Activated T-cell treated with anti-CD3 and anti-CD28 coated beads, Interleukin-2, amount 50 U/mL, for 72 hours (primary cell): ENCODE data around the gene REV1. TPM values are rescaled to one million over a fixed set of nuclear protein-coding genes. Genes with fewer than 3 reads are reported as not detected.
A peak's percentile ranks its signal among the peaks of the same experiment; 100 is the strongest.
"Not testable (repeated sequence)": the region's sequence is repeated elsewhere in the genome, so short reads cannot be mapped to it uniquely, and the experiment has no call there.

Experiments
- ATAC-seq, 2 donors: fragments of 150-1000 bp; cut with Tn5 transposase; replicated peaks in 1 of 2; 2 replicates each; pipeline ENCODE4 v1.10.0; 2021; ENCODE audit warnings: moderate library complexity in 2 of 2, mild to moderate bottlenecking in 1 of 2
- DNase-seq, 2 donors: peaks; one replicate each; pipeline ENCODE4 v3.0.0; 2021 to 2022; ENCODE audit warnings: mixed read lengths in 1 of 2
- H3K27ac Mint-ChIP-seq: one replicate; pipeline ENCODE4 v1.8.0; 2022; ENCODE audit warnings: mild to moderate bottlenecking, moderate library complexity, mixed read lengths
- H3K27me3 Mint-ChIP-seq: one replicate; pipeline ENCODE4 v1.8.0; 2022; ENCODE audit warnings: low read depth, mixed read lengths
- H3K36me3 Mint-ChIP-seq, 2 donors: one replicate each; pipeline ENCODE4 v1.8.0; 2022; ENCODE audit warnings: mixed read lengths in 2 of 2, mild to moderate bottlenecking in 1 of 2; ENCODE audit not compliant: insufficient read depth in 2 of 2
- H3K4me1 Mint-ChIP-seq: one replicate; pipeline ENCODE4 v1.8.0; 2022; ENCODE audit warnings: low read depth, mixed read lengths
- H3K4me3 Mint-ChIP-seq, 2 donors: one replicate each; pipeline ENCODE4 v1.8.0; 2022; ENCODE audit warnings: mild to moderate bottlenecking in 2 of 2, mixed read lengths in 2 of 2, moderate library complexity in 2 of 2
- H3K9me3 Mint-ChIP-seq, 2 donors: one replicate each; pipeline ENCODE4 v1.8.0; 2022; ENCODE audit warnings: mixed read lengths in 2 of 2
- total RNA-seq, 2 donors: library from RNA; stranded (reverse); gene quantifications; one replicate each; pipeline ENCODE4 v1.2.3, GENCODE V29; 2022

The REV1 gene
- total RNA-seq, 2 donors from 2014 or later = 39.8 to 51.4 TPM

DNA sequence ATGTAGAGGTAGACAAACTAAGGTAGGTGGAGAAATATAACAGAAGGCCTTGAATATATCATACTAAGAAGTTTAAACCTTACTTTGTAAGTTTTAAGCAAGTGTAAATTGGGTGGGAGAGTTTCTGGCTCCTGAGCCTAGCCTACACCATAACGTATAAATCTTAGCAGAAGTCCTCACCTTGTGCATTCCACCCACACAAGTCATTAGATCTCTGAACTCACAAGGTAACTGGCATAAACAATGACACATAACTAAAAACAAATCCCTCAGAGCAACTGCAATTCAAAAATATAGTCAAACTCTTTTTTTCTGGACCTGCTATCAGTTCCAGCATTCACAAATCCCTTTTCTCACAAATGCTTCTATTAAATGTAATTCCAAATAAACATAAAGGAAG is 9.4 kb downstream of the REV1 start:
- Mint-ChIP-seq H3K27ac (no peak overlapping the region), H3K9me3 (no peaks in the 10 kb centered on the region), H3K4me3 (no peak overlapping the region), H3K4me1 (peaks cover 79% of the 10 kb centered on the region), H3K36me3 (peaks cover 0 to 2% of the 10 kb centered on the region in 2 donors), H3K27me3 (no peaks in the 10 kb centered on the region)
- ATAC-seq (peak in 1 of 2 donors; percentile 28), DNase-seq (no peak)

DNA sequence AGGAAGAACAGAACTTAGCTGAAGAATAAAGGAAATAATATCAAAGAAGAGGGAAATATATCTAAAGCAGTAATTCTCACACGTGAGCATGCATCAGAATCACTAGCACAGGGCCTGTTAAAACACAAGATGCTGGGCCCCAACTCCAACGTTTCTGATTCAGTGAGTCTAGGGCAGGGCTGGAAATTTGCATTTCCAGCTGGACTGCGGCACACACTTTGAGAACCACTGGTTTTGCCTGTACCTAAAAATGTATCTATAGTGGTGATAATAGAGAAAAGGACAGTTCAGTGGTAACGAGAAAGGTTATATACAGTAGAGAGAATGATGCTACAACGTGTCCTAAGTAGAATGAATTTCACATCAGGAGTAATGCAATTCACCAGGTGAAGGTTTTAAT is 11.2 kb downstream of the REV1 start:
- ATAC-seq (no peak), DNase-seq (no peak)
- Mint-ChIP-seq H3K36me3 (peaks cover 0 to 4% of the 10 kb centered on the region in 2 donors), H3K4me3 (no peak overlapping the region), H3K27ac (peak overlapping the region; percentile 82), H3K9me3 (no peaks in the 10 kb centered on the region), H3K27me3 (no peaks in the 10 kb centered on the region), H3K4me1 (peaks cover 79% of the 10 kb centered on the region)

DNA sequence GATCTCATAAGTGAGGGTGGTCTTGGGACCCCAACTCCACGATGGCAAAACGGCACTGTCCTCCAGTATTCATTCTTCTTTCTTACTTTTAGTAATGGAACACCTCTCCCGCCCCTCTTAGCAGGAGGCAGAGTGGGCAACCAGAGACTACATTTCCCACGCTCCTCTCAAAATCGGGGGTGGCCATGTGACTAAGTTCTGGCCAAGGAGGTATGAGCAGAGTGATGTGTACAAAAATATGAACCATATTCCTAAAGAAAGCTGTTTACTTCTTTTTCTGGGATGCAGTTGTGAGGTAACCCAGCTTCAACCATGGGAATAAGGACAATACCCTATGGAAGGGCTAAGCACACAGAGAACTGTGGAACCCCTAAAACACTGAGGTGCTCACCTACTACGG is 12.8 kb downstream of the REV1 start:
- Mint-ChIP-seq H3K4me1 (peaks cover 65% of the 10 kb centered on the region), H3K27ac (no peak overlapping the region), H3K27me3 (no peaks in the 10 kb centered on the region), H3K4me3 (no peak overlapping the region), H3K9me3 (no peaks in the 10 kb centered on the region), H3K36me3 (peaks cover 0 to 4% of the 10 kb centered on the region in 2 donors)
- ATAC-seq (no peak), DNase-seq (no peak)

DNA sequence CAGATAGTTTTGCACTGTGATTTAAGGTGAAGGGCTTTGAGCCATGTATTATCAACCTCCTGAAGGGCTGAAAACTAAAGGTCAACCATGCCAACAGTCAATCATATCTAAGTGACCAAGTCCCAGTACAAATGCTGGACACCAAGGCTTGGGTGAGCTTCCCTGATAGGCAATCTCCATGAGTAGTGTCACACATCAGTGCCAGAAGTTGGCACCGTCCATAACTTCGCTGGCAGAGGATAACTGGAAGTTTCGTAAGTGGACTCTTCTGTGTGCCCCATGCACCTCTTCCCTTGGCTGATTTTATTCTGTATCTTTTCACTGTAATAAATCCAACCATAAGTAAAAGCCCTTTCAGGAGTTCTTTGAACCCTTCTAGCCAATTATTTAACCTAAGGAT is 13.2 kb downstream of the REV1 start:
- H3K9me3 Mint-ChIP-seq = no peaks in the 10 kb centered on the region
- ATAC-seq (no peak), DNase-seq (no peak)
- no peak overlapping the region for H3K27ac Mint-ChIP-seq
- H3K4me1 Mint-ChIP-seq = peaks cover 61% of the 10 kb centered on the region
- H3K4me3 Mint-ChIP-seq = no peak overlapping the region
- no peaks in the 10 kb centered on the region for H3K27me3 Mint-ChIP-seq
- peaks cover 0 to 4% of the 10 kb centered on the region in 2 donors for H3K36me3 Mint-ChIP-seq

DNA sequence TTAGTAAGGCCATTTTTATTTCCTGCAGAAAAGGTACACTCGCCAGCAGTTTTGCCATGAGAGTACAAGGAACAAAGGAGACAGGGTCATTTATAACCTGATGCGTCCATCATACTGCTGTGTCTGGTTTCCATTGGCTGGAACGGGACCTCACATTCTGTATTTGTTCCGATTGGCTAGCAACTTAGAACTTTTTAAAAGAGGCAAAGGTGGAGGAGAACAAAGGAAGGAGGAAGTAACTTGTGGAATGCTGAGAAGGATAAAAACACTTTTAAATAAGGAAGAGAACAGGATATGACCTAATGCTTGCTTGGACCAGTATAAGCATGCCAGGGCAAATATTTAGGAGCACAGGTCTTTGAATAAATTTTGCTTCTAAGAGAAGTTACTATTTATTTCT is 14.7 kb downstream of the REV1 start:
- not testable (repeated sequence) for H3K27me3 Mint-ChIP-seq, ATAC-seq, H3K9me3 Mint-ChIP-seq, H3K27ac Mint-ChIP-seq, DNase-seq, H3K4me3 Mint-ChIP-seq, H3K36me3 Mint-ChIP-seq
- H3K4me1 Mint-ChIP-seq = peaks cover 53% of the 10 kb centered on the region

DNA sequence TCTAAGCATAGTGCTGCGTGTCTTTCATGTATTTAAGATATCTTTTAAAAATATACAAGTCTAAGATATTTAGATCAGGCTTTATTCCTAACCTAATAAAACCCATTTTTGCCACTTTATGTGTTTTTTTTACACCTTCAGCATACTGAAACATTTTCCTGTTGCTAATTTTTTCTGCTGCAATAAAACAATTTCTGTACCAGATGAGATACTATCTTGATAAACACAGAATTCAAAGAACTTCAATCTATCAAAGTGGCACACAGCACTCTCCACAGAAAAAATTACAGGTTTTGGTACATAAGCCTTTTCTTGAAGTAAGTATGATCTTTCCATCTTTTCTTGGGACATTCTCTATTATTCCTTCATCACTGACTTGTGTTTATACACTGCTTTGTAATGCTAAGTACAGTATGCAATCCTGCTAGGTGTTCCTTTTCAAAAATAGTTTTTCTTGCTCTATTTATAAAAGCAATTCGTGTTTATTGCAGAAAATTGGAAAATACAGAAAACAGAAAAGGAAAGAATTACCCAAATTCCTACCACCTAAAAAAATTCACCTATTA is 16.2 kb downstream of the REV1 start:
- ATAC-seq (no peak), DNase-seq (no peak)
- H3K27ac Mint-ChIP-seq = no peak overlapping the region
- peaks cover 5 to 8% of the 10 kb centered on the region in 2 donors for H3K36me3 Mint-ChIP-seq
- H3K27me3 Mint-ChIP-seq = no peaks in the 10 kb centered on the region
- H3K4me1 Mint-ChIP-seq = peaks cover 50% of the 10 kb centered on the region
- no peak overlapping the region for H3K4me3 Mint-ChIP-seq
- no peaks in the 10 kb centered on the region for H3K9me3 Mint-ChIP-seq

DNA sequence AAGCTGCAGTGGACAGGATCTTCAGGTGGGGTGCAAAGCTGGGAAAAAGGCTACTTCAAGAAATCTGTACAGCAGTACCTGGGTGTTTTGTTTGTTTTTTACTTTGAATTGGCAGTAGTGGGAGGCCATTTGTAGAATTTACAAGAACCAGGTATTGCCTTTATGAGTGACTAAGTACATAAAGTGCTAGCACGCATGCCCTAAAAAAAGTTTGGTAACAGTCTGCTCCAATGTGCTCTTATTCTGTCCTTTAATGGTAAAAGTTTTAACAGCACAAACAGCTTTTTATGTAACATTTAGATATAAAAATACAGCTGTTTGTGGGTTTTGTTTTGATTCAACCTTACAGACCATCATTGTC is 17.2 kb downstream of the REV1 start:
- H3K4me3 Mint-ChIP-seq = no peak overlapping the region
- no peaks in the 10 kb centered on the region for H3K27me3 Mint-ChIP-seq
- ATAC-seq (no peak), DNase-seq (no peak)
- H3K27ac Mint-ChIP-seq = no peak overlapping the region
- H3K36me3 Mint-ChIP-seq = peaks cover 5 to 8% of the 10 kb centered on the region in 2 donors
- no peaks in the 10 kb centered on the region for H3K9me3 Mint-ChIP-seq
- H3K4me1 Mint-ChIP-seq = peaks cover 49% of the 10 kb centered on the region

DNA sequence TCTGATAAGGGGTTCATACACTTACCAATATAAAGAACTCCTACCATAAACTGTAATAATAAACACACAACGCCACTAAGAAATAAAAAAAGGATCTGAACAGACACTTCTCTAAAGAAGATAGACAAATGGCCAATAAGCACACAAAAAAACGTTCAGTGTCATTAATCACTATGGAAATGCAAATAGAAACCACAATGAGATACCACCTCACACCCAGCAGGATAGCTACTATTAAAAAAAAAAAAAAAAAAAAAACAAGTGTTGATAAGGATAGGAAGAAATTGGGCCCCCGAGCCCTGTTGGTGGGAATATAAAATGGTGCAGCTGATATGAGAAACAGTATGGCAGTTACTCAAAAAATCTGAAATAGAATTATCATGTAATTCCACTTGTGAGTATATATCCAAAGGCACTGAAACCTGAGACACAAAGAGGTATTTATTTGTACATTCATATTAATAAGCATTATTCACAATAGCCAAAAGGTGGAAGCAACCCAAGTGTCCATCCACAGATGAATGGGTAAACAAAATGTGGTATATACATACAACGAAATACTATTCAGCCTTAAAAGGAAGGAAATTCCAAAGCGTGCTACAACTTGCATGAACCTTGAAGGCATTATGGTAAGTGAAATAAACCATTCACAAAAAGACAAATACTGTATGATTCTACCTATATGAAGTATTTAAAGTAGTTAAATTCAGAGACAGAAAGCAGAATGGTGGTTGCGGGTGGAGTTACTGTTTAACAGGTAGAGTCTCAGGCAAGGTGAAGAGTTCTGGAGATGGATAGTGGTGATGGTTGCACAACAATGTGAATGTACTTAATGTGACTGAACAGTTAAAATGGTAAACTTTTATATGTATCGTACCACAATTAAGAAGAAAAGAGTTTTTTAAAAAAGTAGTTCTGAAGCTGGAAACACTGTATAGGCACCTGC is 17.9 kb downstream of the REV1 start:
- Mint-ChIP-seq H3K4me1 (peaks cover 52% of the 10 kb centered on the region), H3K27ac (no peak overlapping the region), H3K9me3 (no peaks in the 10 kb centered on the region), H3K4me3 (no peak overlapping the region), H3K36me3 (peaks cover 5 to 8% of the 10 kb centered on the region in 2 donors), H3K27me3 (no peaks in the 10 kb centered on the region)
- no peak for DNase-seq
- ATAC-seq = no peak

DNA sequence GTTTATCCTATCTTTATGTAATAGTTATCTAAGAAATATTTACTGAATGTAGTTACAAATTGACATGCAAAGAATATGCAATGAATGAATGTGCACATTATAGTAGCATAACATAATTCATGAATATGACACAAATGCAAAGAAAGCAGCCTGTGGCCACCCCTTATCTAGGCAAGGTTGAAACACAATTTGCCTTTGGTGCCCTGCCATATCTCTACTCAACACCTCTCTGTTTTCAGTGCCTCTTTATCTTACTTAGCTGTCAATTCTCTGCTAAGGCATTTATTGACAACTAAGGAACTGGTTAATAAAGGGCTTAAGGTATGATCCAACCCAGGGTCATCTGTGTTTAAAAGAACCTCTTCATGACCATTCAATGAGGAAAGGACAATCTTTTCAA is 18.9 kb downstream of the REV1 start:
- ATAC-seq = no peak
- H3K27me3 Mint-ChIP-seq = no peaks in the 10 kb centered on the region
- H3K36me3 Mint-ChIP-seq = peaks cover 5 to 8% of the 10 kb centered on the region in 2 donors
- H3K27ac Mint-ChIP-seq = peak overlapping the region; percentile 22
- DNase-seq = no peak
- H3K9me3 Mint-ChIP-seq = no peaks in the 10 kb centered on the region
- H3K4me1 Mint-ChIP-seq = peaks cover 50% of the 10 kb centered on the region
- no peak overlapping the region for H3K4me3 Mint-ChIP-seq

DNA sequence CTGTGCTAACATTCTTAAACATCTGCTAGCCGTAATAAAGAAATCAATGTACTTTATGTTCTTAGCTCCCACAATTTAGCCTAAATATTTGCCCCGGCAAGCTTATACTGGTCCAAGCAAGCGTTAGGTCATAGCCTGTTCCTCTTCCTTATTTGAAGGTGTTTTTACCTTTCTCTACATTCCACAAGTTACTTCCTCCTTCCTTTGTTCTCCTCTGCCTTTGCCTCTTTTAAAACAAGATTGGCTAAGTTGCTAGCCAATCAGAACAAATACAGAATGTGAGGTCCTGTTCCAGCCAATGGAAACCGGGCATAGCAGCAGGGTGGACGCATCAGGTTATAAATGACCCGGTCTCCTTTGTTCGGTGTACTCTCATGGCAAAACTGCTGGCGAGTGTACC is 19.4 kb downstream of the REV1 start:
- H3K27ac Mint-ChIP-seq, DNase-seq, ATAC-seq, H3K9me3 Mint-ChIP-seq, H3K4me3 Mint-ChIP-seq, H3K27me3 Mint-ChIP-seq, H3K36me3 Mint-ChIP-seq: not testable (repeated sequence)
- peaks cover 53% of the 10 kb centered on the region for H3K4me1 Mint-ChIP-seq

DNA sequence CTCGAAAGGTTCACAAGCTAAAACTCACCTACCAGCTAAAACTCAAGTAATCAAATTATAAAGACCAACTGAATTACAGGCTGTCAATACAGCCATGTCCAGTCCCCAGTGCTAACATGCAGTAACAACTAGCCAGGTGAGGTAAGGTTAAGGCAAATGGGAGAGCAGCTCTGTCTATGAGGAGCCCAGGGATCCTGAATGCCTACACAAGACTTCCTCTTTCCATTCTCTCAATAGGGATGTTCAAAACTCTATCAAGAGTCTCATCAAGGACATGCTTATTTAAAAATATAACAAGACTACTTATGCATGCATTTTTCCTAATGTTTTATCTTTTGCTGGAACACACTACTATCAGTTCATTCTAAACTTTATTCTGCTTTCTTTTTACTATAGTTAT is 20.4 kb downstream of the REV1 start:
- ATAC-seq (no peak), DNase-seq (no peak)
- H3K4me1 Mint-ChIP-seq = peaks cover 43% of the 10 kb centered on the region
- H3K9me3 Mint-ChIP-seq = no peaks in the 10 kb centered on the region
- H3K4me3 Mint-ChIP-seq = no peak overlapping the region
- H3K36me3 Mint-ChIP-seq = peaks cover 5 to 8% of the 10 kb centered on the region in 2 donors
- no peaks in the 10 kb centered on the region for H3K27me3 Mint-ChIP-seq
- no peak overlapping the region for H3K27ac Mint-ChIP-seq

DNA sequence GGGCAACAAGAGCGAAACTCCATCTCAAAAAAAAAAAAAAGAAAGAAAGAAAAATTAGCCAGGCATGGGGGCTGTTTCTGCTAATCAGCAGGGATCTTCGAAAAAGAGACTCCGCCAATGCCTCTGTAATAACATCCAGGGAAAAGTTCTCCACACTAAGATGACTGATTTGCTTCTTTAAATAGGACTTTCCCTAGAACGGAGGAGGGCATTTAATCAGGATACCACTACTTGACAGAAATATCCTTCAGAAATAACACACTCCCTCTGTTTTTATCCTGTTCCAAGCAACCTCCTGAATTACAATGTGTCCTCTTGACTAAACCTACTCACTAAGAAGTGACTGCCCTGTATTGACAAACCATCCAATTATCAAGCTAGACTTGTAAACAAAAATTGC is 21.7 kb downstream of the REV1 start:
- Mint-ChIP-seq H3K36me3 (peaks cover 5 to 7% of the 10 kb centered on the region in 2 donors), H3K9me3 (no peaks in the 10 kb centered on the region), H3K4me3 (no peak overlapping the region), H3K4me1 (peaks cover 33% of the 10 kb centered on the region), H3K27ac (no peak overlapping the region), H3K27me3 (no peaks in the 10 kb centered on the region)
- ATAC-seq = no peak
- DNase-seq = no peak

DNA sequence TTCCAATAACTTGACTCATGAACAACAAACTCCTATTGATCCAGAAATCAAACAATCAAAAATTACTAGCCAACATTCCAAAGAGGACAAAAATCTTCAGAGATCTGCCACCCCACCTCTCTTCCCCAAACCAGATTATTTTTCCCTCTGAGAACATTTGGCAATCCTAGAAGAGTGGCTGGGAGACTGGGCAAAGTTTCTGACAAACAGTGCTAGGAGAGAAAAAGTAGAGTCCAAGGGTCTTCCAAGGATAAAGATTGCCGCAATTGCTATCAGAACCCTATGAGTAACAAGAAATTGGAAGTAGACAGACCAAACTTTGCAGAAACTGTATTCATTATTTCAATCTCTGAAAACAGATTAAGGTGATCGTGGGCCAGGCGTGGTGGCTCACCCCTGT is 22.4 kb downstream of the REV1 start:
- no peaks in the 10 kb centered on the region for H3K27me3 Mint-ChIP-seq
- DNase-seq (no peak), ATAC-seq (no peak)
- H3K9me3 Mint-ChIP-seq = no peaks in the 10 kb centered on the region
- peaks cover 33% of the 10 kb centered on the region for H3K4me1 Mint-ChIP-seq
- H3K4me3 Mint-ChIP-seq = no peak overlapping the region
- H3K27ac Mint-ChIP-seq = no peak overlapping the region
- H3K36me3 Mint-ChIP-seq = peaks cover 5 to 7% of the 10 kb centered on the region in 2 donors
